B cell (primary cell): ENCODE data around the gene FNDC7. TPM values are rescaled to one million over a fixed set of nuclear protein-coding genes. Genes with fewer than 3 reads are reported as not detected.

Experiments used
- ATAC-seq: fragments of 200-7000 bp; cut with Tn5 transposase; one replicate; pipeline ENCODE4 v1.10.0; 2021; ENCODE audit warnings: low read depth, mild to moderate bottlenecking, moderate number of reproducible peaks, moderate library complexity
- CTCF ChIA-PET: fragments of 350-600 bp; sonication (Branson Sonifier 250); formaldehyde crosslinking; loops from one replicate; lab custom pipeline; 2021; ENCODE audit warnings: antibody characterized with exemption, inconsistent platforms; lab: Charles Lee
- POLR2A ChIA-PET: fragments of 350-600 bp; sonication (Branson Sonifier 250); formaldehyde crosslinking; loops from one replicate; lab custom pipeline; 2021; ENCODE audit warnings: antibody characterized with exemption; lab: Charles Lee
- DNase-seq: peaks from one replicate; pipeline ENCODE4 v3.0.0; 2013
- H2AFZ ChIP-seq: 2 replicates; pipeline ENCODE4 v1.6.1; 2012; ENCODE audit warnings: mild to moderate bottlenecking, low read depth, low read length; ENCODE audit not compliant: insufficient read depth, poor library complexity, severe bottlenecking
- H3K27ac ChIP-seq, 2 donors: 1 replicate in 1 of 2; 2 replicates in 1 of 2; pipeline ENCODE4 v1.5.1; 2012 to 2013; ENCODE audit warnings: low read length in 2 of 2, mild to moderate bottlenecking in 2 of 2, moderate library complexity in 1 of 2
- H3K27me3 ChIP-seq, 4 experiments: fragments of 200-600 bp in 1 of 4; sonication (generic) in 1 of 4; replicated peaks in 1 of 4; 1 replicate in 2 of 4; 2 replicates in 2 of 4; pipeline versions ENCODE4 v1.6.1 to v1.7.0; 2013 to 2016; ENCODE audit warnings: low read length in 3 of 4, mild to moderate bottlenecking in 2 of 4, mixed read lengths in 1 of 4, moderate library complexity in 1 of 4; ENCODE audit not compliant: insufficient read depth in 4 of 4, control insufficient read depth in 3 of 4; ENCODE audit errors: control extremely low read depth in 1 of 4
- H3K36me3 ChIP-seq, 2 experiments: replicated peaks in 1 of 2; 1 replicate in 1 of 2; 2 replicates in 1 of 2; pipeline versions ENCODE4 v1.6.1 to v1.7.1; 2013; ENCODE audit warnings: low read length in 1 of 2; ENCODE audit not compliant: insufficient read depth in 2 of 2, control insufficient read depth in 1 of 2; ENCODE audit errors: control extremely low read depth in 1 of 2, extremely low read depth in 1 of 2
- H3K4me1 ChIP-seq, 2 donors: fragments of 200-600 bp in 1 of 2; sonication (generic) in 1 of 2; 1 replicate in 1 of 2; 2 replicates in 1 of 2; pipeline versions ENCODE4 v1.5.1 to v1.6.1; 2013 to 2017; ENCODE audit warnings: low read length in 2 of 2; ENCODE audit not compliant: control insufficient read depth in 2 of 2, insufficient read depth in 2 of 2
- H3K4me2 ChIP-seq: replicated peaks from 2 replicates; pipeline ENCODE3; 2012; ENCODE audit warnings: mild to moderate bottlenecking, low read depth, low read length; ENCODE audit not compliant: poor library complexity, severe bottlenecking
- H3K4me3 ChIP-seq, 5 experiments: fragments of 200-600 bp in 1 of 5; sonication (generic) in 1 of 5; 1 replicate in 3 of 5; 2 replicates in 2 of 5; pipeline versions ENCODE4 v1.5.1 to v1.7.0; 2011 to 2016; ENCODE audit warnings: low read length in 4 of 5, mild to moderate bottlenecking in 4 of 5, low read depth in 2 of 5, control low read depth in 1 of 5, moderate library complexity in 1 of 5; ENCODE audit not compliant: insufficient read depth in 1 of 5; ENCODE audit errors: control extremely low read depth in 1 of 5, extremely low read depth in 1 of 5
- H3K79me2 ChIP-seq: fragments of 200-600 bp; sonication (generic); one replicate; pipeline ENCODE4 v1.6.0; 2016; ENCODE audit warnings: low read length; ENCODE audit not compliant: control insufficient read depth, insufficient read depth
- H3K9ac ChIP-seq: fragments of 200-600 bp; sonication (generic); 2 replicates; pipeline ENCODE4 v1.6.1; 2017; ENCODE audit warnings: mild to moderate bottlenecking, low read length, moderate library complexity
- H3K9me3 ChIP-seq, 3 donors: one replicate each; pipeline versions ENCODE4 v1.6.1 to v1.7.1; 2013; ENCODE audit warnings: low read length in 2 of 3; ENCODE audit not compliant: control insufficient read depth in 2 of 3, insufficient read depth in 1 of 3; ENCODE audit errors: control extremely low read depth in 1 of 3
- H4K20me1 ChIP-seq: 2 replicates; pipeline ENCODE4 v1.6.0; 2012; ENCODE audit warnings: mild to moderate bottlenecking, low read length; ENCODE audit not compliant: insufficient read depth, control insufficient read depth, poor library complexity, severe bottlenecking
- H3K27ac Mint-ChIP-seq: one replicate; pipeline ENCODE4 v1.8.0; 2021; ENCODE audit warnings: mixed read lengths
- H3K27me3 Mint-ChIP-seq: one replicate; pipeline ENCODE4 v1.8.0; 2021; ENCODE audit warnings: mixed read lengths
- H3K4me1 Mint-ChIP-seq: one replicate; pipeline ENCODE4 v1.8.0; 2021; ENCODE audit warnings: mixed read lengths
- H3K4me3 Mint-ChIP-seq: one replicate; pipeline ENCODE4 v1.8.0; 2021; ENCODE audit warnings: mixed read lengths
- H3K9me3 Mint-ChIP-seq: one replicate; pipeline ENCODE4 v1.8.0; 2022; ENCODE audit warnings: mixed read lengths; ENCODE audit not compliant: insufficient read depth
- EZH2 ChIP-seq: IDR thresholded peaks from 2 replicates; pipeline ENCODE4 v1.6.1; 2012; ENCODE audit warnings: borderline replicate concordance, low read depth, mild to moderate bottlenecking, moderate library complexity, low read length; ENCODE audit not compliant: insufficient read depth, poor library complexity, severe bottlenecking
- WGBS: methylation state at CpG from one replicate; pipeline ENCODE4 v1.1.5; 2013; ENCODE audit warnings: missing lambda C conversion rate; ENCODE audit not compliant: insufficient coverage; 5-methylcytosine and 5-hydroxymethylcytosine counted together
- intact Hi-C: fragments of 100-400 bp; cut with micrococcal nuclease; formaldehyde crosslinking; loops from one replicate; pipeline ENCODE4 v1.10.0; 2022
- polyA plus RNA-seq: library from polyadenylated mRNA; depleted of rRNA; stranded (reverse); fragments of >200 nt; gene quantifications from 2 replicates; pipeline ENCODE4 v1.2.3, GENCODE V29; 2012
- total RNA-seq, 2 donors: library from RNA; stranded (reverse); fragments of 120-200 nt in 1 of 2; gene quantifications; 1 replicate in 1 of 2; 2 replicates in 1 of 2; pipeline versions ENCODE4 v1.2.3 to v1.2.4, GENCODE V29; 2013 to 2022
- TF ChIP-seq, protein P1 (sequence below): fragments of 200-600 bp; IDR thresholded peaks from one replicate; pipeline ENCODE4 v1.8.0; 2022; ENCODE audit warnings: antibody characterized with exemption, mild to moderate bottlenecking

The FNDC7 gene
- total and polyA plus RNA-seq, 2 donors (not counting 1 experiment from before 2014, with no cell fraction given) = 0.17 TPM; not detected in 1

- no peak overlapping the region for H3K4me3 ChIP-seq
- H3K4me1 ChIP-seq = peaks cover 4 to 5% of the 10 kb centered on the region in 2 donors
- H2AFZ ChIP-seq = no peak overlapping the region
- no peak overlapping the region for H3K9ac ChIP-seq
- DNase-seq = no peak
- CTCF ChIA-PET = interaction anchor here (0.5 kb wide), 1 partner anchor 458 kb away, joined by 3 read pairs; no protein-coding TSS in a partner anchor
- POLR2A ChIA-PET = no interaction called here
- no peaks in the 10 kb centered on the region for H3K27me3 ChIP-seq
- Mint-ChIP-seq H3K9me3 (no peaks in the 10 kb centered on the region), H3K27ac (no peak overlapping the region), H3K4me3 (no peak overlapping the region), H3K4me1 (peaks cover 33% of the 10 kb centered on the region), H3K27me3 (no peaks in the 10 kb centered on the region)
- TF ChIP-seq EZH2 = no peak
- TF ChIP-seq, protein P1, sequence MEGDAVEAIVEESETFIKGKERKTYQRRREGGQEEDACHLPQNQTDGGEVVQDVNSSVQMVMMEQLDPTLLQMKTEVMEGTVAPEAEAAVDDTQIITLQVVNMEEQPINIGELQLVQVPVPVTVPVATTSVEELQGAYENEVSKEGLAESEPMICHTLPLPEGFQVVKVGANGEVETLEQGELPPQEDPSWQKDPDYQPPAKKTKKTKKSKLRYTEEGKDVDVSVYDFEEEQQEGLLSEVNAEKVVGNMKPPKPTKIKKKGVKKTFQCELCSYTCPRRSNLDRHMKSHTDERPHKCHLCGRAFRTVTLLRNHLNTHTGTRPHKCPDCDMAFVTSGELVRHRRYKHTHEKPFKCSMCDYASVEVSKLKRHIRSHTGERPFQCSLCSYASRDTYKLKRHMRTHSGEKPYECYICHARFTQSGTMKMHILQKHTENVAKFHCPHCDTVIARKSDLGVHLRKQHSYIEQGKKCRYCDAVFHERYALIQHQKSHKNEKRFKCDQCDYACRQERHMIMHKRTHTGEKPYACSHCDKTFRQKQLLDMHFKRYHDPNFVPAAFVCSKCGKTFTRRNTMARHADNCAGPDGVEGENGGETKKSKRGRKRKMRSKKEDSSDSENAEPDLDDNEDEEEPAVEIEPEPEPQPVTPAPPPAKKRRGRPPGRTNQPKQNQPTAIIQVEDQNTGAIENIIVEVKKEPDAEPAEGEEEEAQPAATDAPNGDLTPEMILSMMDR = no peak
- no peak for ATAC-seq
- no peak overlapping the region for H3K27ac ChIP-seq
- peaks cover 6 to 7% of the 10 kb centered on the region in 2 experiments for H3K36me3 ChIP-seq
- H3K79me2 ChIP-seq = peaks cover 37% of the 10 kb centered on the region
- intact Hi-C loops = loop anchor here (5.0 kb wide), 5 partner anchors 213 to 552 kb away; partner anchors contain the start of genes CLCC1, ELAPOR1 and TMEM167B
- no peak overlapping the region for H3K4me2 ChIP-seq
- 100% methylated on average over 2 of the region's 4 CpGs for WGBS
- H3K9me3 ChIP-seq = no peaks in the 10 kb centered on the region
- H4K20me1 ChIP-seq = no peaks in the 10 kb centered on the region
Observed at GRCh38 chr1:108749081-108749480, 36.4 kb downstream of the FNDC7 start.

GRCh38 chr1:108750476-108751181 is 37.9 kb downstream of the FNDC7 start:
- no peak overlapping the region for H3K27ac Mint-ChIP-seq
- CTCF ChIA-PET = interaction anchor here (0.6 kb wide), 1 partner anchor 25 kb away, joined by 3 read pairs; no protein-coding TSS in a partner anchor

More at GRCh38 chr1:108750476-108751181, 37.9 kb downstream of the FNDC7 start:
- Histone ChIP-seq H3K27ac (no peak overlapping the region), H3K9ac (no peak overlapping the region), H3K9me3 (no peaks in the 10 kb centered on the region), H4K20me1 (no peaks in the 10 kb centered on the region), H3K27me3 (no peaks in the 10 kb centered on the region), H3K79me2 (peaks cover 40% of the 10 kb centered on the region), H3K36me3 (peaks cover 7 to 17% of the 10 kb centered on the region in 2 experiments), H2AFZ (no peak overlapping the region), H3K4me1 (peaks cover 4 to 5% of the 10 kb centered on the region in 2 donors), H3K4me2 (no peak overlapping the region), H3K4me3 (no peak overlapping the region)
- no CpG with 5 or more reads among the region's 1 CpG for WGBS
- POLR2A ChIA-PET = no interaction called here
- Mint-ChIP-seq H3K4me1 (peaks cover 33% of the 10 kb centered on the region), H3K4me3 (no peak overlapping the region), H3K27me3 (no peaks in the 10 kb centered on the region), H3K9me3 (no peaks in the 10 kb centered on the region)
- TF ChIP-seq EZH2 = no peak
- TF ChIP-seq, protein P1 = no peak
- ATAC-seq (no peak), DNase-seq (no peak)
- intact Hi-C loops = no loop called here
